Measurements from ENCODE around the gene FDPS. TPM values are rescaled to one million over a fixed set of nuclear protein-coding genes. Genes with fewer than 3 reads are reported as not detected.

Gene FDPS
- total and polyA plus RNA-seq, 2 donors (not counting 3 experiments of a cell fraction or from before 2014, with no cell fraction given): 630 to 646 TPM

GRCh38 chr1:155320661-155321617 is 12.3 kb downstream of the FDPS start, which contains the start of gene RUSC1:
Gene RUSC1 (plus strand): TSS chr1:155320894. CDS start chr1:155321774, 880 bp downstream.
- FAIRE-seq (peak; percentile 80), DNase-seq (ENCODE audit: low read depth, low spot score) (peak; percentile 78)
- Histone ChIP-seq H3K79me2 (ENCODE audit: control insufficient read depth, insufficient read depth, low read length) (no peaks in the 10 kb centered on the region), H3K9ac (replicated peaks; ENCODE audit: extremely low read depth, insufficient read depth, low read length) (no peak within 1 kb of the TSS), H3K27ac (ENCODE audit: insufficient read depth, low read depth, low read length) (no peak within 1 kb of the TSS), H3K9me3 (replicated peaks; ENCODE audit: control insufficient read depth, insufficient read depth, low read length) (no peaks in the 10 kb centered on the region), H3K36me3 (ENCODE audit: control insufficient read depth in 2 of 2, extremely low read depth in 1 of 2, insufficient read depth in 2 of 2, low read length in 2 of 2) (peaks cover 17 to 20% of the 10 kb centered on the region in 2 experiments), H3K4me2 (ENCODE audit: insufficient read depth, low read length) (peak within 1 kb of the TSS; percentile 1), H2AFZ (ENCODE audit: low read depth, low read length) (no peak within 1 kb of the TSS), H3K4me3 (replicated peaks in 1 of 3; ENCODE audit: insufficient read depth in 1 of 3, low read depth in 1 of 3, low read length in 3 of 3) (peak within 1 kb of the TSS in 2 of 3 experiments; percentile 6 to 31), H3K9me1 (replicated peaks; ENCODE audit: control insufficient read depth, extremely low read depth, insufficient read depth, low read length) (no peaks in the 10 kb centered on the region), H4K20me1 (replicated peaks; ENCODE audit: control insufficient read depth, extremely low read depth, insufficient read depth, low read length) (no peaks in the 10 kb centered on the region), H3K27me3 (ENCODE audit: control insufficient read depth in 2 of 2, insufficient read depth in 2 of 2, low read length in 2 of 2) (no peaks in the 10 kb centered on the region), H3K4me1 (ENCODE audit: control insufficient read depth, extremely low read depth, insufficient read depth, low read length) (peaks cover 41% of the 10 kb centered on the region)
- dilution Hi-C loops (cut with MboI; ENCODE audit: extremely low pct_ligation_motif_present, low sequenced_read_pairs): no loop called here
- BruUV-seq (replicated peaks): no TSS peak
- TF ChIP-seq GATA2 (IDR thresholded peaks at IDR 0.05; ENCODE audit: insufficient read depth, insufficient read length, low read depth, low read length) (no peak), POLR2AphosphoS5 (IDR thresholded peaks at IDR 0.05; ENCODE audit: insufficient read depth, low read depth, low read length) (peak; percentile 80), POLR2A (IDR thresholded peaks at IDR 0.05; ENCODE audit: low read depth, low read length) (peak; percentile 85), MYC (IDR thresholded peaks at IDR 0.05; ENCODE audit: low read depth, low read length) (no peak), FOS (IDR thresholded peaks at IDR 0.05; ENCODE audit: borderline replicate concordance, insufficient read depth, low read length) (no peak), JUN (IDR thresholded peaks at IDR 0.05; ENCODE audit: borderline replicate concordance, insufficient read depth, insufficient read length, low read depth) (no peak), EZH2 (IDR thresholded peaks at IDR 0.05; ENCODE audit: borderline replicate concordance, low read depth, low read length, severe bottlenecking) (no peak)
- intact Hi-C loops (cut with micrococcal nuclease): loop anchor here (5.0 kb wide), 1 partner anchor 326 kb away; no protein-coding TSS in a partner anchor
- CTCF ChIA-PET: interaction anchor here (0.5 to 7.2 kb wide), 11 partner anchors 10 to 276 kb away, joined by 3 to 115 read pairs (median 3); partner anchors contain the start of genes CLK2 and FDPS
- POLR2A ChIA-PET: interaction anchor here (0.6 to 1.4 kb wide), 5 partner anchors 9 to 70 kb away, joined by 3 to 10 read pairs (median 4); partner anchors contain the start of genes CLK2 and FDPS

All from endothelial cell of umbilical vein (primary cell).